Loucy (cell line): ENCODE data around the gene CNPPD1.

ENCODE experiments used
- EZH2phosphoT487 ChIP-seq: fragments of 200-600 bp; IDR thresholded peaks from 2 replicates; pipeline ENCODE4 v1.6.1; 2018; ENCODE audit warnings: antibody characterized with exemption, mild to moderate bottlenecking, moderate library complexity, borderline replicate concordance
- TF ChIP-seq, protein P1 (sequence below): fragments of 200-600 bp; sonication (generic); conservative IDR thresholded peaks from 2 replicates; pipeline ENCODE4 v1.5.1; 2014; ENCODE audit warnings: mild to moderate bottlenecking, antibody characterized with exemption, low read length

DNA sequence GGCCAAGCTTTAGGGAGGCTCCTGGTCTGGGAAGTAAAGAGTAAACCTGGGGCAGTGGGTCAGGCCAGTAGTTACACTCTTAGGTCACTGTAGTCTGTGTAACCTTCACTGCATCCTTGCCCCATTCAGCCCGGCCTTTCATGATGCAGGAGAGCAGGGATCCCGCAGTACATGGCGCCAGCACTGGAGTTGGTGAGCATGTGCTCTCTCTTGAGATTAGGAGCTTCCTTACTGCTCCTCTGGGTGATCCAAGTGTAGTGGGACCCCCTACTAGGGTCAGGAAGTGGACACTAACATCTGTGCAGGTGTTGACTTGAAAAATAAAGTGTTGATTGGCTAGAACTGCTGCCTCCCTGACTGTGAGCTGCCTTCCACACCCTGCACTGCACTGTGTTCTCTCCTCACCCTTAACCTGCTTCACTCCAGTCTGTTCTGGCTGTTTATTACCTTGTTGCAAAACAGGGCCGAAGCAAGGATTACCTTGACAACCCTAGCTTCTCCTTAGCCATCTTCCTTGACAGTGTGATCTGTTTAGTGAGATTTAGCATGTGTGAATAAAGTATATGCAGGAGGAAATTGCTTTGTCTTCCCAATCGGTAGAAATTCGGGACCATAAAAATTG, 6.5 kb upstream of the CNPPD1 start:
- TF ChIP-seq, protein P1, sequence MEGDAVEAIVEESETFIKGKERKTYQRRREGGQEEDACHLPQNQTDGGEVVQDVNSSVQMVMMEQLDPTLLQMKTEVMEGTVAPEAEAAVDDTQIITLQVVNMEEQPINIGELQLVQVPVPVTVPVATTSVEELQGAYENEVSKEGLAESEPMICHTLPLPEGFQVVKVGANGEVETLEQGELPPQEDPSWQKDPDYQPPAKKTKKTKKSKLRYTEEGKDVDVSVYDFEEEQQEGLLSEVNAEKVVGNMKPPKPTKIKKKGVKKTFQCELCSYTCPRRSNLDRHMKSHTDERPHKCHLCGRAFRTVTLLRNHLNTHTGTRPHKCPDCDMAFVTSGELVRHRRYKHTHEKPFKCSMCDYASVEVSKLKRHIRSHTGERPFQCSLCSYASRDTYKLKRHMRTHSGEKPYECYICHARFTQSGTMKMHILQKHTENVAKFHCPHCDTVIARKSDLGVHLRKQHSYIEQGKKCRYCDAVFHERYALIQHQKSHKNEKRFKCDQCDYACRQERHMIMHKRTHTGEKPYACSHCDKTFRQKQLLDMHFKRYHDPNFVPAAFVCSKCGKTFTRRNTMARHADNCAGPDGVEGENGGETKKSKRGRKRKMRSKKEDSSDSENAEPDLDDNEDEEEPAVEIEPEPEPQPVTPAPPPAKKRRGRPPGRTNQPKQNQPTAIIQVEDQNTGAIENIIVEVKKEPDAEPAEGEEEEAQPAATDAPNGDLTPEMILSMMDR = no peak
- no peak for TF ChIP-seq EZH2phosphoT487
